KMS-11 (cell line): Measurements from ENCODE around the gene C2orf68.
"Not testable (repeated sequence)": the region's sequence is repeated elsewhere in the genome, so short reads cannot be mapped to it uniquely, and the experiment has no call there.

Source experiments
- H2AFZ ChIP-seq: fragments of 200-600 bp; sonication (generic); 2 replicates; pipeline ENCODE4 v1.6.1; 2016; ENCODE audit warnings: antibody characterized with exemption, mixed run types, low read depth
- H3K27ac ChIP-seq: fragments of 200-600 bp; sonication (generic); 2 replicates; pipeline ENCODE4 v1.6.1; 2016; ENCODE audit warnings: mild to moderate bottlenecking, mixed run types
- H3K27me3 ChIP-seq: fragments of 200-600 bp; sonication (generic); 2 replicates; pipeline ENCODE4 v1.6.1; 2017; ENCODE audit warnings: mild to moderate bottlenecking, low read depth, mixed run types, moderate library complexity; ENCODE audit not compliant: insufficient read depth
- H3K36me3 ChIP-seq: fragments of 200-600 bp; sonication (generic); 2 replicates; pipeline ENCODE4 v1.6.1; 2017; ENCODE audit warnings: mild to moderate bottlenecking, mixed run types; ENCODE audit not compliant: insufficient read depth
- H3K4me1 ChIP-seq: fragments of 200-600 bp; sonication (generic); 2 replicates; pipeline ENCODE4 v1.6.1; 2016; ENCODE audit warnings: mild to moderate bottlenecking, low read depth, mixed run types; ENCODE audit not compliant: poor library complexity, severe bottlenecking
- H3K4me2 ChIP-seq: fragments of 200-600 bp; sonication (generic); 2 replicates; pipeline ENCODE4 v1.7.0; 2016; ENCODE audit warnings: mild to moderate bottlenecking, mixed run types
- H3K4me3 ChIP-seq: fragments of 200-600 bp; sonication (generic); IDR thresholded peaks from 2 replicates; pipeline ENCODE4 v1.6.1; 2017; ENCODE audit warnings: low read depth, low read length, mixed read lengths; ENCODE audit not compliant: insufficient read depth
- H3K79me2 ChIP-seq: fragments of 200-600 bp; sonication (generic); 2 replicates; pipeline ENCODE4 v1.6.1; 2016; ENCODE audit warnings: low read depth, mixed run types; ENCODE audit not compliant: insufficient read depth
- H3K9ac ChIP-seq: fragments of 200-600 bp; sonication (generic); 2 replicates; pipeline ENCODE4 v1.6.1; 2016; ENCODE audit warnings: mild to moderate bottlenecking, mixed run types
- H4K20me1 ChIP-seq: fragments of 200-600 bp; sonication (generic); 2 replicates; pipeline ENCODE4 v1.6.1; 2016; ENCODE audit warnings: mild to moderate bottlenecking, mixed run types; ENCODE audit not compliant: insufficient read depth
- TF ChIP-seq, protein P1 (sequence below): fragments of 200-600 bp; sonication (generic); conservative IDR thresholded peaks from 2 replicates; pipeline ENCODE4 v1.6.1; 2017; ENCODE audit warnings: low read depth, mild to moderate bottlenecking, antibody characterized with exemption, low read length, moderate library complexity, mixed read lengths

The C2orf68 gene

DNA sequence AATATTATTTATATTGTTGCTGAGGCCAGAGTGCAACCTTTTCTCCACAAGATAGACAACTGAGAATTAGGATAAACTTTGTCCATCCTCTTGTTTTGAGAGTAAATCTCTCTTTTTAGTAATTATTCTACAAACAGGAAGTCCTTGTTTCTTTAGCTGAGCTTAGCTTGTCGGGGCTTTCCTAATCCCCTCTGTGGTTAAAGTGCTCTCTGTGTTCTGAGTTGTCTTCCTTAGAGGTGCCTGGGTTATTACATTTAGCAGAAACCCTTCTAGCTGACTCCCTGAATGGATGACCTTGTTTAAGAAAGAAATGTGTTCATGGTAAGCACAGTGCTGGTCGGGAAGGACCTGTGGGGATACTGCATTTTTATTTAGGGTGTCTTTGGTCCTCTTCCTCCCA is 16.8 kb upstream of the C2orf68 start:
- peak overlapping the region; percentile 59 for H3K27ac ChIP-seq
- H3K4me1 ChIP-seq: peaks cover 57% of the 10 kb centered on the region
- no peak overlapping the region for H2AFZ ChIP-seq
- no peaks in the 10 kb centered on the region for H4K20me1 ChIP-seq
- no peaks in the 10 kb centered on the region for H3K27me3 ChIP-seq
- no peak overlapping the region for H3K4me3 ChIP-seq
- TF ChIP-seq, protein P1, sequence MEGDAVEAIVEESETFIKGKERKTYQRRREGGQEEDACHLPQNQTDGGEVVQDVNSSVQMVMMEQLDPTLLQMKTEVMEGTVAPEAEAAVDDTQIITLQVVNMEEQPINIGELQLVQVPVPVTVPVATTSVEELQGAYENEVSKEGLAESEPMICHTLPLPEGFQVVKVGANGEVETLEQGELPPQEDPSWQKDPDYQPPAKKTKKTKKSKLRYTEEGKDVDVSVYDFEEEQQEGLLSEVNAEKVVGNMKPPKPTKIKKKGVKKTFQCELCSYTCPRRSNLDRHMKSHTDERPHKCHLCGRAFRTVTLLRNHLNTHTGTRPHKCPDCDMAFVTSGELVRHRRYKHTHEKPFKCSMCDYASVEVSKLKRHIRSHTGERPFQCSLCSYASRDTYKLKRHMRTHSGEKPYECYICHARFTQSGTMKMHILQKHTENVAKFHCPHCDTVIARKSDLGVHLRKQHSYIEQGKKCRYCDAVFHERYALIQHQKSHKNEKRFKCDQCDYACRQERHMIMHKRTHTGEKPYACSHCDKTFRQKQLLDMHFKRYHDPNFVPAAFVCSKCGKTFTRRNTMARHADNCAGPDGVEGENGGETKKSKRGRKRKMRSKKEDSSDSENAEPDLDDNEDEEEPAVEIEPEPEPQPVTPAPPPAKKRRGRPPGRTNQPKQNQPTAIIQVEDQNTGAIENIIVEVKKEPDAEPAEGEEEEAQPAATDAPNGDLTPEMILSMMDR: no peak
- peaks cover 19% of the 10 kb centered on the region; the same call in 1 of the 2 replicates for H3K36me3 ChIP-seq
- peaks cover 14% of the 10 kb centered on the region; the same call in 1 of the 2 replicates for H3K79me2 ChIP-seq
- H3K9ac ChIP-seq: no peak overlapping the region; the same call in 1 of the 2 replicates
- H3K4me2 ChIP-seq: peak overlapping the region; percentile 78

DNA sequence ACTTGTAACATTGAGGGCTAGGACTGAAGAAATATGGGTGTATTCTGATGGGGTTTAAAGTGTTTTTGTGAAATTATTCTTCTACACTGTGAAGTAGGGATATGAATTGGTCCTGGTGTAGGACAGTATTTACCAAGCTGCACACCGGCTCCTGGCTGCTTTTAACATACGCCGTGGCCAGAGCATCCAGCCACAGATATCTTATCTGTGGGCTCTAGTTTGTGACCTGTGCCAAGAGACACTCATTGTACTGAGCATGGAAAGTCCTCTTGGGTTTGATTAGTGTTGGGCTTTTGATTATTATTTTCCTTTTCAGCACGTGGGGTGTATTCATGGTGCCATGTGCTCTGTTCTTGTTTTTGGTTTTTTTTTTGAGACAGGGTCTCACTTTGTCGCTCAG is 12.1 kb upstream of the C2orf68 start:
- Histone ChIP-seq H3K27ac (no peak overlapping the region), H3K36me3 (peaks cover 13% of the 10 kb centered on the region; the same call in 1 of the 2 replicates), H3K79me2 (peaks cover 12% of the 10 kb centered on the region), H3K4me1 (peaks cover 38% of the 10 kb centered on the region), H3K4me3 (no peak overlapping the region), H3K9ac (no peak overlapping the region), H3K4me2 (no peak overlapping the region), H3K27me3 (no peaks in the 10 kb centered on the region), H2AFZ (no peak overlapping the region), H4K20me1 (no peaks in the 10 kb centered on the region; the same call in 1 of the 2 replicates)
- TF ChIP-seq, protein P1: no peak

DNA sequence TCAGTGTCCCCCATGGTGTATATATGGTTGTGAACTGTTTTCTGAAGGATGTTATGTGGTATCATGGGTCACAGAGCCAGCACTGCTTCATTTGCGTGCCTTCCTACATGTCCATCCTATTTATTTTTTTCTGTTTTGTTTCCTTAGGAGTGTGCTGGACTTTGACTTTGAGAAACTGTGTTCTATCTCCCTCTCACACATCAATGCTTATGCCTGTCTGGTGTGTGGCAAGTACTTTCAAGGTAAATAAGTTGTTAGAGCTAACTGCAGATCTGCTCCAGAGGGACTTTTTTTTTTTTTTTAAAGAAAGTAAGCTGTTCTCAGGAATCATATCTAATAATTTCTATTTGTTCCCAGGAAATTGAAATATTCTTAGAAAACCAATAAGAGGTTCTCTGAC is 9.5 kb upstream of the C2orf68 start:
- Histone ChIP-seq H3K27ac (no peak overlapping the region; the same call in 1 of the 2 replicates), H2AFZ (no peak overlapping the region), H3K36me3 (peaks cover 13% of the 10 kb centered on the region; the same call in 1 of the 2 replicates), H3K4me1 (peaks cover 30% of the 10 kb centered on the region), H3K4me3 (no peak overlapping the region), H4K20me1 (peaks cover 6% of the 10 kb centered on the region; the same call in 1 of the 2 replicates), H3K27me3 (no peaks in the 10 kb centered on the region), H3K9ac (no peak overlapping the region), H3K4me2 (no peak overlapping the region), H3K79me2 (peaks cover 39% of the 10 kb centered on the region)
- TF ChIP-seq, protein P1: no peak

DNA sequence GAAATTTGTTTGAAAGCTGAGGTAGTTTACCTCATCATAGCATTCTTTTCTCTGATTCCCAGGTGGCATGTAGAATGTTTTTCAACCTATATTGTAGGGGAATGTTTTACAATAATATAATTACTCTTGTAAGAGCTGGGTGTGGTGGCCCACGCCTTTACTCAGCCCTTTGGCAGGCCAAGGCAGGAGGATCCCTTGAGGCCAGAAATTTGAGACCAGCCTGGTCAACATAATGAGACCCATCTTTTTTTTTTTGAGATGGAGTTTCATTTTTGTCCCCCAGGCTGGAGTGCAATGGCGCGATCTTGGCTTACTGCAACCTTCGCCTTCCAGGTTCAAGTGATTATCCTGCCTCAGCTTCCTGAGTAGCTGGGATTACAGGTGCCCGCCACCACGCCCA is 7.8 kb upstream of the C2orf68 start:
- H3K27me3 ChIP-seq: no peaks in the 10 kb centered on the region
- no peak overlapping the region for H3K4me3 ChIP-seq
- no peak overlapping the region for H3K4me2 ChIP-seq
- peaks cover 41% of the 10 kb centered on the region for H3K79me2 ChIP-seq
- H3K9ac ChIP-seq: no peak overlapping the region
- TF ChIP-seq, protein P1: no peak
- H2AFZ ChIP-seq: no peak overlapping the region
- peaks cover 26% of the 10 kb centered on the region for H3K4me1 ChIP-seq
- peaks cover 6% of the 10 kb centered on the region; the same call in 1 of the 2 replicates for H4K20me1 ChIP-seq
- peaks cover 7% of the 10 kb centered on the region; the same call in 1 of the 2 replicates for H3K36me3 ChIP-seq
- no peak overlapping the region for H3K27ac ChIP-seq

DNA sequence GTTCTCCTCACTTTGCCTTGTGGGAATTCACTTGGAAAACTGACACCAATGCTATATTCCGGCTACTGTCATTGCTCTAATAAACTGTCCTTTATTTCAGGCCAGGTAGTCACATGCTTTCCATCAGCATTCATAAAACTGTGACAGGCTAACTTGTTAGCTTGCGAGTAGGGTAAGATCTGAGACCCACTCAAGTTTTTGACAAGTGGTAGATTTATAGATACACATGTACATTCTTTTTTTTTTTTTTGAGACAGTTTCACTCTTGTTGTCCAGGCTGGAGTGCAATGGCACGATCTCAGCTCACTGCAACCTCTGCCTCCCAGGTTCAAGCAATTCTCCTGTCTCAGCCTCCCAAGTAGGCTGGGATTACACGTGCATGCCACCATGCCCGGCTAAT is 5.9 kb upstream of the C2orf68 start:
- not testable (repeated sequence) for H3K4me3 ChIP-seq, H3K36me3 ChIP-seq, H2AFZ ChIP-seq, H4K20me1 ChIP-seq, H3K27me3 ChIP-seq, H3K9ac ChIP-seq, H3K27ac ChIP-seq
- Histone ChIP-seq H3K79me2 (peaks cover 41% of the 10 kb centered on the region), H3K4me2 (peak overlapping the region; percentile 90; the same call in 1 of the 2 replicates), H3K4me1 (peaks cover 22% of the 10 kb centered on the region)
